Mesothelial cell of epicardium (in vitro differentiated cells): ENCODE results near the gene TMBIM6. TPM values are rescaled to one million over a fixed set of nuclear protein-coding genes. Genes with fewer than 3 reads are reported as not detected.

Source experiments
- DNase-seq, 2 experiments: peaks; one replicate each; pipeline ENCODE4 v3.0.0; 2021; ENCODE audit warnings: low spot score in 2 of 2; ENCODE audit not compliant: unreplicated experiment in 2 of 2
- H3K27ac Mint-ChIP-seq: 2 replicates; pipeline ENCODE4 v1.8.0; 2021; ENCODE audit warnings: mixed read lengths
- H3K27me3 Mint-ChIP-seq: 2 replicates; pipeline ENCODE4 v1.8.0; 2021; ENCODE audit warnings: low read depth, mixed read lengths
- H3K36me3 Mint-ChIP-seq: 2 replicates; pipeline ENCODE4 v1.8.0; 2021; ENCODE audit warnings: mixed read lengths
- H3K4me1 Mint-ChIP-seq: 2 replicates; pipeline ENCODE4 v1.8.0; 2021; ENCODE audit warnings: mixed read lengths
- H3K4me3 Mint-ChIP-seq: 2 replicates; pipeline ENCODE4 v1.8.0; 2021; ENCODE audit warnings: mild to moderate bottlenecking, moderate library complexity, mixed read lengths
- H3K9me3 Mint-ChIP-seq: 2 replicates; pipeline ENCODE4 v1.8.0; 2021; ENCODE audit warnings: mixed read lengths
- total RNA-seq: library from RNA; stranded (reverse); gene quantifications from 3 replicates; pipeline ENCODE4 v1.2.1, GENCODE V29; 2021
- TF ChIP-seq, protein P1 (sequence below): fragments of 200-600 bp; sonication (generic); IDR thresholded peaks from one replicate; pipeline ENCODE4 v1.5.0; 2021; ENCODE audit warnings: antibody characterized with exemption; ENCODE audit not compliant: unreplicated experiment

Gene TMBIM6
- total RNA-seq, 1 donor from 2014 or later, result 296 TPM

DNA sequence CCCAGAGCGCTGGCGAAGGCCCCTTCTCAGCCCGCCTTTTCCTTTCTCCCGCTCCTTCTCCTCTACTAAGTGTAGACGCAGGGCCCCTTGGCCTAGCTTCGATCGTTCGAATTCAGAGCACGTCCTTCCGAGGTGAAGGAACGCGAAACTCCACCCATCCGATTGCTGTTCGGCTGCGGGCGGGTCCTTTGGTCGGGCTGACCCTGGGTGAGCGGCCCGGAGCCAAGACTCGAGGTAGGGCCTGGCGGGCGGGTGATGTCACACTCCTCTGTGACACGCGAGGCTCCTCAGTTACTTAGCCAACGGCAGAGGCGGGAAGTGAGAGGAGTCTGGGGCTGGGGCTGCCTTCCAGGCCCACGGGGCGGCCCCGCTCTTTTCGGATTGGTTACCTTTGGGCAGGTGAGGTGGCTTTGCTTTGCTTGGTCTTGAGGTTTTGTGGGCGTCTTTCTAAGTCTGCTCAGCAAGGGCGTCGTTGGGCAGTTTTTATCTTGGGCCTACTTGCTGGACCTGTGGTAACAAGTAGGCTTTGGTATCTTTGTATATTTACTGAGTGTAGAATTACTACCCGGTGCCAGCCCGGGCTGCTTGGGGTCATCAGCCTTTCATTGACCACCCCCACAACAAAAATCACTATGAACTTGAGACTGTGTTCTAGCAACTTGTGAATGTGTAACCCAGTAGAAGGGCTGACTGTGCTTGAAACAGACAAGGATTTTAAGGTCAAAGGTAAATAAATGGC is 694 bp downstream of the TMBIM6 start:
- peak overlapping the region; percentile 99 for H3K27ac Mint-ChIP-seq
- peaks cover 30% of the 10 kb centered on the region for H3K4me1 Mint-ChIP-seq
- H3K9me3 Mint-ChIP-seq, result no peaks in the 10 kb centered on the region

DNA sequence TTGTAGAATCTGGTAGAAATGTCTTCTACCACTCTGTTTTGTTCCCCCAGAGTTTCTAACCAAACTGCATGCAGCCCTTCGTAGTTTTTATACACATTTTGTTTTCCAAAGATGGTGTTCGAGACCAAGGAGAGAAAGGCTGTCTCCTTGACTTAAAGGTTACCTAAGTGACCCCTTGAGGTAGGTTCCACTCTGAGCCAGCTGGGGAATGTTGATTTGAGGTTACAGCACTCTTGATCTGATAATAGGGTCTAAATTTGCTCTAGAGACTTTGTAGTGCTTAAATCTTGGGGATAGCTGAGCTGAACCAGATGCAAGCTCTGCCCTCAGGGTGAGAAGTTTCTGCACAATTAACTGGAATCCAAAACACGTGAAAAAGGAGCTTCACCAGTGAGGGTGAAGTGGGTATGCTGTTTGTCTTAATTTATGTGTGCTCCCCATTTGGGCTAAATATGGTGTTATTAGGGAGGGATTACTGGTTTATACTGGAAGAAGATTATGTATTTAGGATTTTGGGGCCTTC is 3.1 kb downstream of the TMBIM6 start:
- peaks cover 32% of the 10 kb centered on the region for H3K4me1 Mint-ChIP-seq
- H3K27me3 Mint-ChIP-seq, result no peaks in the 10 kb centered on the region
- H3K27ac Mint-ChIP-seq, result peak overlapping the region; percentile 52
- H3K4me3 Mint-ChIP-seq, result no peak overlapping the region
- TF ChIP-seq, protein P1, sequence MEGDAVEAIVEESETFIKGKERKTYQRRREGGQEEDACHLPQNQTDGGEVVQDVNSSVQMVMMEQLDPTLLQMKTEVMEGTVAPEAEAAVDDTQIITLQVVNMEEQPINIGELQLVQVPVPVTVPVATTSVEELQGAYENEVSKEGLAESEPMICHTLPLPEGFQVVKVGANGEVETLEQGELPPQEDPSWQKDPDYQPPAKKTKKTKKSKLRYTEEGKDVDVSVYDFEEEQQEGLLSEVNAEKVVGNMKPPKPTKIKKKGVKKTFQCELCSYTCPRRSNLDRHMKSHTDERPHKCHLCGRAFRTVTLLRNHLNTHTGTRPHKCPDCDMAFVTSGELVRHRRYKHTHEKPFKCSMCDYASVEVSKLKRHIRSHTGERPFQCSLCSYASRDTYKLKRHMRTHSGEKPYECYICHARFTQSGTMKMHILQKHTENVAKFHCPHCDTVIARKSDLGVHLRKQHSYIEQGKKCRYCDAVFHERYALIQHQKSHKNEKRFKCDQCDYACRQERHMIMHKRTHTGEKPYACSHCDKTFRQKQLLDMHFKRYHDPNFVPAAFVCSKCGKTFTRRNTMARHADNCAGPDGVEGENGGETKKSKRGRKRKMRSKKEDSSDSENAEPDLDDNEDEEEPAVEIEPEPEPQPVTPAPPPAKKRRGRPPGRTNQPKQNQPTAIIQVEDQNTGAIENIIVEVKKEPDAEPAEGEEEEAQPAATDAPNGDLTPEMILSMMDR, result no peak
- no peaks in the 10 kb centered on the region for H3K9me3 Mint-ChIP-seq
- H3K36me3 Mint-ChIP-seq, result peaks cover 6% of the 10 kb centered on the region
- DNase-seq, result no peak

More for the DNA sequence above, 694 bp downstream of the TMBIM6 start:
- Mint-ChIP-seq H3K36me3 (peaks cover 6% of the 10 kb centered on the region), H3K4me3 (peak overlapping the region; percentile 93), H3K27me3 (peaks cover 2% of the 10 kb centered on the region)
- TF ChIP-seq, protein P1, result no peak
- peak; percentile 46 to 74 for DNase-seq

DNA sequence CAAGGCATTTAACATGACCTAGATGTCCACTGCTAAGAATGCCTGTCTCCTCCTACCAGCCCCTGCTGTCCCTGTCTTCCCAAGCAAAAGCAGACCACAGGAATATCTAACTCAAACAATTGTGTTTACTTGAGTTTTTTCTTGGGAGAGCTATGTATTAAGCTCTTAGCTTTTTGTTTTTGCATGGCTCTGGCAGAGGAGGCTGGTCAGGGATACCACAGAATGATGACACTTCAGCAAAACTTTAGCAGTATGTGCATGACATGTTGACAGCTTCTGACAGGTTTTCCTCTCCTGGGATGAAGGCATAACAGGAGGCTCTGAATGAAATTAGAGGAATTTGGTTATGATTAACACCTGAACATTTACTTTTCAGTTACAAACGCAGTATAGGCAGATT is 6.9 kb downstream of the TMBIM6 start:
- TF ChIP-seq, protein P1, result no peak
- Mint-ChIP-seq H3K9me3 (no peaks in the 10 kb centered on the region), H3K4me3 (no peak overlapping the region), H3K4me1 (peaks cover 23% of the 10 kb centered on the region), H3K27me3 (no peaks in the 10 kb centered on the region), H3K27ac (peak overlapping the region; percentile 9), H3K36me3 (peaks cover 6% of the 10 kb centered on the region)
- no peak for DNase-seq

DNA sequence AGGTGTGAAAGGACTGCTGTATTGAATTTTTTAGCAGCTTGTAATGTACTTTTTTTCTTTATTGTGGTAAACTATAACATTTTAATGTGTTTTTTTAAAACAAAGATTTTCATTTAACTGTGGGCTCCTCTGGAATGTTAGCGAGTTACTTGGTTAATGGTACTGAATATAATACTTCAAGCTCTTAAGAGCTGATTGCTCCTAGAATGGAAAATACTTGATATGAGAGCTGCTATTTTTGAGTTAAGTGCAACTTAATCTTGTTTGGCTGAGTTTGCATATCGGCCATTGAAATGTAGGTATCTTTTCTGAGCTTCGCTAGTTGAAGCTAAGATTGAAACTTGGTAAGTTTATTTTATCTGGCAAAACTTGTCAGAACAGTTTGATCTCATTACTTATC is 7.4 kb downstream of the TMBIM6 start:
- no peak overlapping the region for H3K4me3 Mint-ChIP-seq
- DNase-seq, result no peak
- peaks cover 6% of the 10 kb centered on the region for H3K36me3 Mint-ChIP-seq
- no peak overlapping the region for H3K27ac Mint-ChIP-seq
- no peaks in the 10 kb centered on the region for H3K9me3 Mint-ChIP-seq
- TF ChIP-seq, protein P1, result no peak
- no peaks in the 10 kb centered on the region for H3K27me3 Mint-ChIP-seq
- H3K4me1 Mint-ChIP-seq, result peaks cover 18% of the 10 kb centered on the region

DNA sequence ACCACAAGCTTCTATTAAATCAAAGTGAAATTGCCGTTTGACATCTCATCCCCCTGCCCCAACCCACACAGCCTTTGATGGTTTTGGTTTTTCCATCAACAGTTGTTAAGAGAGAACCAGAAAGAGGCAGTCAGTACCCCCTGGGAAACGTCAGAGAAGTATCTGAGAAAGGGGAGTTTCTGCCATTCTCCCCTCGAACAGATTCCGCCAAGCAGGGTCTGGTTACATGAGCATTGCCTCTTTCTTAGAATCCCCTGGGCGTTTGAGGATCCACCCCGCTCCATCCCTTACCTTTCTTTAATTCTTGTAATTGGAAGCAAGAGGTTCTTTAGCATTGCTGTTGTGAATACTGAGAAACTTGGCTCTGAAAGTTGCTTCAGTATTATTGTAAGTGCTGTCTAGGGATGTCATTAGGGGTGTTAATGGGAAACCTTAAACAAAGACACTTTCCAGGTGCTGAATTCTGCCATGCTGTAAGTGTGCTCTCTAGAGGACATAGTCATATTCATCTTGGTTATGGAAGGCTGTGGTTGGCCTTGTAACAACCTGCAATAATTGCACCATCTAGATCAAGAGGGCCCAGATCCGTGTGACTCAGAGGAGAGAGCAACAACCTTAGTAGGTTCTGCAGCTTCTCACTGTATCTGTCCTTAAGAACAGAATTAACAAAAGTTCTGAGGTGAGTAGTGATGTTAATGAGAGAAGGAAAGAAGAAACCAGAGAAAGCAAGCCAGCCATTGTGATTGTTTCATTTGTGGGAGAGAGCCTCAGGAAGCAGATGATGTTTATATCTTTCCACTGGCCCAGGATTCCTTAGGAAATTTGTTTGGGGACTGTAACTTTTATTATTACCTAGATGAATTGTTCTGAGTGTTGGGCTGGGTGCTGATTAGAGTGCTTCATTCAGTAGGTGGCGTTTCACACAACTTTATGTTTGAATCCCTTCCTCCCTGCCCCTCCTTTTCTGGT is 9.0 kb downstream of the TMBIM6 start:
- DNase-seq, result no peak
- TF ChIP-seq, protein P1, result no peak
- Mint-ChIP-seq H3K27ac (no peak overlapping the region), H3K27me3 (no peaks in the 10 kb centered on the region), H3K9me3 (no peaks in the 10 kb centered on the region), H3K4me1 (peaks cover 9% of the 10 kb centered on the region), H3K4me3 (no peak overlapping the region), H3K36me3 (peaks cover 6% of the 10 kb centered on the region)
